Measurements from ENCODE around the gene FSCN2.
A peak's percentile ranks its signal among the peaks of the same experiment; 100 is the strongest.

FSCN2 gene

GRCh38 chr17:81542431-81543338 lies 14.5 kb downstream of the FSCN2 start:
- DNase-seq: no peak

GRCh38 chr17:81543339-81543675 lies 15.1 kb downstream of the FSCN2 start:
- DNase-seq: no peak

DNA sequence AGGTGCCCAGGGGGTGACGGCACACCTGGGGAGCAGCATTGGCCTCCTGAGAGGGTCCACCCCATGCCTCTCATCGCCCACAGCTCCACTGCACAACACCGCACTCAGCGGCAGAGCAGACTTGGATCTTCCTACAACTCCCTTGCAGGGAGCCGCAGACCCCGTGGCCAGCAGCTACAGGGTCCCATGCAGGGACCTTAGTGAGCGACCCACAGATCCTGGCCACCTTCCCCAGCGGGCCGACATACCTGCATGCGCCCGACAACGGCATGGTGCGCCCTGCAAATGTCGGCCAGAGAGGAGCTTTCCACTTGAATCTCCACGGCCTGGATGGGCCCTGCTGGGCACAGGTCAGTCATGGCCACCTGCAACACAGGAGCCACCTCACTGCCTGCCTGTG lies 15.6 kb downstream of the FSCN2 start:
- no peak for DNase-seq

GRCh38 chr17:81544281-81544974 lies 16.3 kb downstream of the FSCN2 start:
- DNase-seq: no peak

DNA sequence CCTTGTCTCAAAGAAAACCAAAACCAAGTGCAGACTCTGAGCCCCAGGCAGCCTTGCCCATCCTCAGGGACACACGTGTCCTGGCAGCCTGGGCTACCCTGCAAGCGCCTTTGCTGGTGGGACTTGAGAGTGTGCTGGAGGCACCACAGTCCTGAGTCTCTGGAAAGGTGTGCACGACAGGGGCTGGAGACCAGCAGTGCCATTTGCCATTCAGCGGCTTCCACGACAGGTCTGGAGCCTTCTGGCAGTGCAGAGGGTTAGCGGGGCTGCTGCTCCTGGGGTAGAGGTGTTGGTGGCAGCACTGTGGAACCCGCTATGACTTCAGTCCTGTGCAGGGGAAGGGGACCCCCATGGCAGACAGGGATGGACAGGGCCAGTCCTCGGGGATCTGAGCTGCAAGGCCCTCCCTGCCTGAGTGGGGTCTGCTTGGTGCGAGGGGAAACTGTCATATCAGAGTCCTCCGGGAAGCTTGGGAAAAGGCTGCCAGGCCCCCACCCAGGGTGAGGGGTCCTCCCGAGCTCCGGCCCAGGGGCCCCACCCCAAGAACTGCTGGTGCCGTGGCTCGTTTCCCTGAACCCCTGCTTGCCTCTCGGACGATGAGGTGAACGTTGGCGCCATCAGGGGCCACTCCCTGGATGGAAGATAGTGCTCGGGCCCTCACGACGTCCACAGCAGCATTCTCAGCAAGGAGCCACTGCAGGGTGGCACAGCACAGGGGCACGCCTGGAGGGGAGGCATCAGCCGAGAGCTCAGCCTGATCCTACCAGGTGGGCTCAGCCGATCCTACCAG lies 17.2 kb downstream of the FSCN2 start:
- no peak for DNase-seq

DNA sequence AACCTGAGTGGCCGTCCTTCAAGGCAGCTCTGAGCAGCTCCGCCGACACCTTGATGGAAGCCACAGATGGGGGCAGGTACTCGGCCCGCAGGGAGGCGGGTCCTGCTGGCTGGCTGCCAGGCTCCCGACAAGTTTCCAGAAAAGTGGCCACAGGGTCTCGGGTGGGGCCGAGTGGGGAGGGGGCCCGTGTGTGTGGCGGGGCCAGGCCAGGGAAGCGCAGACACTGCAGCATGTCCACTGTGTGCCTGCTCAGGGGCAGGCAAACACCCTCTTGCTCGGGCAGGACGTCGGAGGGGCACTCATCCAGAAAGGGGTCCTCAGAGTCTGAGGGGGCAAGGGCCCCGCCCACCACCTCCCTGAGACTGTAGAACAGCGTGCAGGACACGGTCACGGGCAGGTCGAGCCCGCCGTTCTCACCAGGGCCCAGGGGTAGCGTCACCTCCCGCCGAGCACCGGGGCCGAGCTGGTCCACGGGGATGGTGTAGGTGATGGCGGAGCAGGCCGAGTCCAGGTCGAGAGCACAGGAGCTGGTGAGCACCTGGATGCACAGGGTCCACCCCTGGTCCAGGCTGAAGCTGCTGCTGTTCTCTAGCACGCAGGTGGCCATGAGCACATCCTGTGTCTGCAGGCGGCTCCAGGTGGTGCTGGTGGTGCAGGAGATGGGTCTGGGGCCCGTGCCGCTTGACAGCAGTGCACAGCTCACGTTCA lies 18.9 kb downstream of the FSCN2 start:
- DNase-seq: no peak

- DNase-seq: no peak
Measured at GRCh38 chr17:81547614-81547982, 19.4 kb downstream of the FSCN2 start.

DNA sequence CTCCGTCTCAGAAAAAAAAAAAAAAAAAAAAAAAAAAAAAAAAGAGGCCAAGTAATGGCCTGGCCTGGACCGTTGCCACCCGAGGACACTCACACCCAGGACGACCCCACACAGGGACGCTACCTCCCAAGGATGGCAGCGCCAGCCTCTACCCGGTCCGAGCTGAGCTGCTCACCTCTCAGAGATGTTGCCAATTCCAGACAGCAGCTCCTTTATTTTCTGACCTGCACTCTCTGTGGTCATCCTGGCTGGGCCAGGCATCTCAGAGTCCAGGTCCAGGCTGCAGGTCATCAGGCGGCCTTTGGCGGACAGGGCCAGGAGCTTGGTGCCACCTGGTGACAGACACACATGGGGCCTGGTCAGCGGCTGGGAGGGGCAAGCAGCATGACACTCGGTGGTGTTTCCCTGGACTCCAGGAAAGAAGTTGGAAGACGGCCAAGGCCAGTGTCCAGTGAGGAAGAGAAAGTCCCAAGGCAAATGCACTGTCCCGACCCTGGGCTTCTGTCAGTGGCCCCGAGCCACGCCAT lies 20.9 kb downstream of the FSCN2 start:
- DNase-seq: no peak

GRCh38 chr17:81549826-81550225 lies 21.6 kb downstream of the FSCN2 start:
- DNase-seq: no peak

DNA sequence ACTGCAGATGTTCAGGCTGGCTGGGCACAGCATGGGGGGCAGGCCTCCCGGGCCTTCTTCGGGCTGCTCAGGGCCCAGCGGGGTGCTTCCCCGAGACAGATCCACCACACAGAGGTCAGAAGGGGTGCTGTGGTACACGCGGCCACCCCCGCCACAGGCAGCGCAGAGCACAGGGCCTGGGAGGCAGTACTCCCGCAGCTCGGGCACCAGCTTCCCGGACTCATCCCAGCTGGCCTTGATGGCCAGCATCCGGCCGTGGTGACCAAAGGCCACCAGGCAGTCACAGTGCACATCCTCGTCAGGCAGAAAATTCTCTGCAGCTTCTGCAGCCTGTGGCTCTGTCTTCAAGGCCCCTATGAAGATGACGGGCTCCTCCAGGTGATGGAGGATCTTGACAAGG lies 22.1 kb downstream of the FSCN2 start:
- DNase-seq: no peak

DNA sequence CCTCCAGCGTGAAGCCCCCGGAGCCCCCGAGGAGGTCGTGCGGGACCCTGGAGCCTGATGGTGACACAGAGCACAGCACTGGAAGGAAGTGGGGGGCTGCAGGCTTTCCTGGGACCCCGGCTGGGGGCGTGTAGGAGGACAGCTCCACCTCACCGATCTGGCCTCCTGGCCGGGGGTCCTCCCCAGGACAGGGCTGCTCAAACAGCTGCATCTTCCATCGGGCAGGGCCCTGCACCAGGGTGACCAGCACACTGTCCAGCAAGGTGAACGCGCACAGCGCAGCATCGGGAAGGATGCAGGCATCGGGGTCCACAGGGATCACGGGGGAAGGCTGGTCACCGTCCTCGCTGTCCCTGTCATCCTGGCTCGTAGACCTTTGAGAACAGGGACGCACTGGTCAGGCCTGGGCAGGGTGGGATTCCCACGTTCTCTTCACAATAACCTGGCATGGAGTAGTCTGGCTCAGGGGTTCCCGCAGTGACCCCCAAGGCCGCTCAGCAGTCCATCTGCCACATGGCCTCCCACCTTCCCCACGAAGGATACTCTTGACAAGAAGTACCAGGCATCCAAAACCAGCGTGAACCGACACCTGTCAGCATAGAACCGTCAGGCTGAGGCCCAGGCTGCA lies 22.8 kb downstream of the FSCN2 start:
- no peak for DNase-seq

DNA sequence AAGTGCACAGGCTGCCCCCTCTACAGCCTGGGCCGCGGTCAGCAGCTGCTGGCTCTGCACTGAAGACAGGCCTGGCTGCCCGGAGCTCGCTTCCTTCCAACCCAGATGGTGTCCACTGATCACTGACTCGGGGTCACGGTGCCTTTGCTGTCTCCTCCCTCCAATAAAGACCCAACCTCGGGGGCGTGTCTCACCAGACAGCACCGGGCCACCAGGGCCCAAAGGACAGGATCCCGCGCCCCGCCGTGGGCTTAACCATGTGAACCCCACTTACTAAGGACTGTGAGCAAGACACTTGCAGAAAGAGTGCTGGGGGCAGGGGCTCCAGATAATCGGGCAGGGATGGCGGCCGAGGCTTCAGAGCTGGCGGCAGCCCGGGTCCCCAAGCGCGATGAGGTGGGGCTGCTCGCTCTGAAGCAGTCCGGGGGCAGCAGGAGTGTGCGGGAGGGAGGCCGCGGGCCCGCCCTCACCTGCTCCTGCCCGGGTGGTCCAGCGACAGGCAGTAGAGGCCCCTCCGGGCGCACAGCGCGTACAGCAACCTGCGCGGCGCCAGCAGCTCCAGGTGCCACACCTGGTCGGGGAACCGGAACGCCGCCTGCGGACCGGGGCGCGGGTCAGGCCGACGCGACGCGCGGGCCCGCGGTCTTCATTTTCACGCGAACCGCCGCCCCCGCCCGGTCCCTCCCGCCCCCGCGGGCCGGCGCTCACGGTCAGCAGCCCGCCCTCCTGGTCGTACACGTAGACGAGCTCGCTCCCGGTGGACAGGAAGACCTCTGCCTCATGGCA lies 23.5 kb downstream of the FSCN2 start:
- DNase-seq: no peak

DNA sequence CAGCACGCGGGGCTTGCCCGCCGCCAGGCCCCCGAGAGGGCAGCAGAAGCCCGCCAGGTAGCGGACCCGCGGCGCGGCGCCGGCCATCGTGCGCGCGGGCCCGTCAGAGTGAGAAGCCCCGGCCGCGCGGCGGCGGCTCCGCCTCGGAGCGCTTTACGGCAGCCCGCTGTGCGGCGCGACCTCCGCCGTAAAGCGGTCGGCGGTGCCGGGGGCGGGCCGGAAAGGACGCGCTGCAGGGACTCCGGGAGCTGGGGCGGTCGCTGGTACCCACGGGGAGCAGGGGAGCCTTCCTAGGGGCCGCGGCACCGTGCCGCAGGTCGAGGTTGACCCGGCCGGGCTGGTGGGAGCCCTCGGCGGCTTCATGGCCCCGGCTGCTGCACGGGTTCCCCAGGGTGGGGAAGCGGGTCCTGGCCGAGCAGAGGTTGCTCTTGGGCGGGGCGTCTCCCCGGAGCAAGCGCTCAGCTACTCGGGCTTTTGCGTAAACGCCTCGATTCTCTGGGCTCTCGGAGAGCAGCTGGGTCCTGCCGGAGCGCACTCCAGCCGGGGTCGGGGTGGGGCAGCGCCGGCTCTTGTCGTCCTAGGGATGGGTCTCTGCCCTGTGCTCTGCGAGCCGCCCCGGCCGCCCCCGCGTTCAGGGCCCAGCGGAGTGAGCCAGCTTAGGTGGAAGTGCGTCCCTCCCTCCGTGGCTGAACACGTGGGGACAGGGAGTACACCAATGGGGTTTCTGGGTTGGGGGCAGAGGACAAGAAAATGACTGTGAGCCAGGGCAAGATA lies 24.3 kb downstream of the FSCN2 start, which contains the start of gene FAAP100:
Gene FAAP100 (minus strand): TSS at position 110 of the 774 bp plus-strand sequence. CDS start 23 bp downstream, at position 87.
- DNase-seq: peak; percentile 76

- DNase-seq: peak; percentile 76
Measured at GRCh38 chr17:81553018-81553615, 24.9 kb downstream of the FSCN2 start.

- no peak for DNase-seq
Measured at GRCh38 chr17:81553616-81554181, 25.5 kb downstream of the FSCN2 start.

- no peak for DNase-seq
Measured at GRCh38 chr17:81556175-81556691, 28.1 kb downstream of the FSCN2 start.

DNA sequence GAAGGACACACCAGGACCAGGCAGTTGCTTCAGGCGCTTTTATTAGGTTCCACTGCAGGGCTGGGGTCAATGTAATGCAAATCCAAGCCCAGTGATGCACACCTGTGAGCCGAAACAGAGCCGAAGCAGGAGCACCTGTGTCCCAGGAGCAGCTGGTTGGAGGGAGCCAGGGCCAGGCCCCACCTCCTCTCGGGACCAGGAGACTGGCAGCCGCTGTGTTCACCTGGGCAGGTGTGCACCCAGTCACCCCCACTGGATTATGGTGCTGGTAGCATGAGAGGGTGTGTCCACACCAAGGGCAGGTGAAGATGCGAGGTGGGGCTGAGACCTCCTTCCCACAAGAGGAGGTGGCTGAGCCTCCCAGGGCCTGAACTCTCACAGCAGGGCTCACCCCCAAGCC lies 28.7 kb downstream of the FSCN2 start:
- no peak for DNase-seq

DNA sequence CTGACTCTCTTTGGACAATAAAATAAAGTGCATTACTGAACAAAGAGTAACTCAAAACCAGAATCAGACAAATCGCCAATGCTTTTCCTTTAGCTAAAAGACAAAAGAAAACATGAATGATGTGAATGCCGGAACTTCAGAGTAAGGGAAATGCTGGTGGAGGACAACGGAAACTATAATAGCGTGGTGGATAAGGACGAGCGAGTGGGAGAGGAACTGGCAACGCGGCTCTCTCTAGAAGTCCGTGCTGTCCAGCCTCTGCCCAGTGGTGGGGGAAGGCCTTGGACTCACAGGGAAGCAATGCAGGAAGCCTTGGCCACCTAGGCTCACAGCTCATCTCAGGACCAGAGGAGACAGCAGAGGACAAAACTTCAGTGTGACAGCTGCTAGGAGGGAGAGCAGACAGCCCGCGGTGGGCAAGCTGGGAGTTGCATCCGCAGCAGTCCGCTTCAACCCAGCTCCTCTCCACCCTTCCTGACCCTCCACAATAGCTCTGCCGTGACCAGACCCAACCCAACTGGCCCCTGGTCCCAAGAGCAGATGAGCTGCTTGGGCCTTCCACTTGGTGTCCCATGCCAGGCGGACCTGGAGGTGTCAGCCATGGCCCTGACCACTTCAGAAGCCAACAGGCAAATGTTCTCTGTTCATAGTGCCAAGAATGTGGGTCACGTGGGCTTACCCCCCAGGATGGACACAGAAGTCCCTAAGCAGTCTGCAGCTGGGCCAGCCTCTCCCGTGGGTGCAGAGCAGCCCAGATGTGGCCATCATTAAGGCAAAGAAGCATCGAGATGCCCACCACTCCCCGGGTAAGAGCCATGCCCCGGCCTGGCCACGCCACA lies 29.3 kb downstream of the FSCN2 start:
- DNase-seq: no peak

DNA sequence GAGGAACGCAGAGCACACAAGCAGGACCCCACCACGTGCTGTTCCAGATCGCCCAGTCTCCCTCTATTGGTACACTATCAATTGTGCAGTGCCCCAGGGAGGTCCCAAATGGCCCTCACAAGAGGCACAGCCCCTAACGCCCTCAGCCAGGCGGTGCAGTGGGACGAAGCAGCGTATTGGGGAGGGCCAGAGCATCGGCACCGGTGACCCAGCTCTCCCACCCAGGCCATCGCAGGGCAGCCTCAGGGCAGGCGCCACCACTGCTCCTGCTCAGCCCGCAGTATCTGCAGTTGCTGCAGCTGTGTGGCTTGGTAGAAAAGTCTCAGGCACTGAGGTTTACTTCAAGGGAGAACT lies 29.9 kb downstream of the FSCN2 start:
- no peak for DNase-seq

All from activated CD4-positive, alpha-beta T cell treated with anti-CD3 and anti-CD28 coated beads, Interleukin-2, amount 50 U/mL, for 1 hour (primary cell).